Neural progenitor cell (in vitro differentiated cells): ENCODE data around the gene AP2S1. TPM values are rescaled to one million over a fixed set of nuclear protein-coding genes. Genes with fewer than 3 reads are reported as not detected.

Source experiments
- DNase-seq: peaks from one replicate; pipeline ENCODE4 v3.0.0-alpha.2; 2016; ENCODE audit warnings: low spot score
- H2AFZ ChIP-seq: fragments of 200-600 bp; sonication (generic); replicated peaks from 2 replicates; pipeline ENCODE4 v1.6.1; 2016; ENCODE audit warnings: antibody characterized with exemption
- H3F3A ChIP-seq: fragments of 200-600 bp; sonication (generic); 2 replicates; pipeline ENCODE4 v1.6.1; 2016; ENCODE audit warnings: antibody characterized with exemption, low read depth
- H3K27ac ChIP-seq: fragments of 200-600 bp; sonication (generic); 2 replicates; pipeline ENCODE4 v1.5.1; 2016; ENCODE audit warnings: mild to moderate bottlenecking
- H3K27me3 ChIP-seq: fragments of 200-600 bp; sonication (generic); 2 replicates; pipeline ENCODE4 v1.6.1; 2016; ENCODE audit warnings: mild to moderate bottlenecking, moderate library complexity
- H3K36me3 ChIP-seq: fragments of 200-600 bp; sonication (generic); 2 replicates; pipeline ENCODE4 v1.5.1; 2016
- H3K4me1 ChIP-seq: fragments of 200-600 bp; sonication (generic); 2 replicates; pipeline ENCODE4 v1.6.1; 2016; ENCODE audit warnings: mixed run types
- H3K4me2 ChIP-seq: fragments of 200-600 bp; sonication (generic); 2 replicates; pipeline ENCODE4 v1.6.1; 2016
- H3K4me3 ChIP-seq: fragments of 200-600 bp; sonication (generic); 2 replicates; pipeline ENCODE4 v1.5.1; 2016
- H3K79me2 ChIP-seq: fragments of 200-600 bp; sonication (generic); 2 replicates; pipeline ENCODE4 v1.6.1; 2016; ENCODE audit warnings: low read depth
- H3K9ac ChIP-seq: fragments of 200-600 bp; sonication (generic); 2 replicates; pipeline ENCODE4 v1.6.1; 2016
- H3K9me3 ChIP-seq: fragments of 200-600 bp; sonication (generic); 2 replicates; pipeline ENCODE4 v1.5.1; 2016; ENCODE audit warnings: low read depth
- H4K20me1 ChIP-seq: fragments of 200-600 bp; sonication (generic); 2 replicates; pipeline ENCODE4 v1.6.1; 2016; ENCODE audit warnings: low read depth
- H3K27ac Mint-ChIP-seq: 3 replicates; pipeline ENCODE4 v1.8.0; 2021; ENCODE audit warnings: mixed read lengths
- H3K27me3 Mint-ChIP-seq: 2 replicates; pipeline ENCODE4 v1.8.0; 2022; ENCODE audit warnings: low read depth, mild to moderate bottlenecking, inconsistent platforms, moderate library complexity, mixed read lengths; ENCODE audit not compliant: insufficient read depth
- H3K36me3 Mint-ChIP-seq: 3 replicates; pipeline ENCODE4 v1.8.0; 2021; ENCODE audit warnings: mixed read lengths
- H3K4me1 Mint-ChIP-seq: 3 replicates; pipeline ENCODE4 v1.8.0; 2021; ENCODE audit warnings: mixed read lengths
- H3K4me3 Mint-ChIP-seq: 3 replicates; pipeline ENCODE4 v1.8.0; 2021; ENCODE audit warnings: mild to moderate bottlenecking, moderate library complexity, mixed read lengths
- H3K9me3 Mint-ChIP-seq: 3 replicates; pipeline ENCODE4 v1.8.0; 2020; ENCODE audit warnings: mixed read lengths
- CTCF ChIP-seq: fragments of 200-600 bp; sonication (generic); IDR thresholded peaks from 2 replicates; pipeline ENCODE4 v1.5.1; 2017; ENCODE audit warnings: antibody characterized with exemption, mild to moderate bottlenecking
- EZH2 ChIP-seq: fragments of 200-600 bp; sonication (generic); IDR thresholded peaks from 2 replicates; pipeline ENCODE4 v1.6.1; 2017; ENCODE audit warnings: antibody characterized with exemption, mild to moderate bottlenecking, moderate library complexity
- EZH2phosphoT487 ChIP-seq: fragments of 200-600 bp; sonication (generic); IDR thresholded peaks from 2 replicates; pipeline ENCODE4 v1.6.1; 2017; ENCODE audit warnings: antibody characterized with exemption
- total RNA-seq: library from RNA; depleted of rRNA; stranded (reverse); fragments of >200 nt; gene quantifications from 2 replicates; pipeline ENCODE4 v1.2.3, GENCODE V29; 2015; ENCODE audit warnings: low replicate concordance

AP2S1 gene
- total RNA-seq, 1 donor from 2014 or later, result 104 TPM

GRCh38 chr19:46815833-46816627 is 34.6 kb downstream of the AP2S1 start:
- Histone ChIP-seq H3K4me2 (no peak overlapping the region), H3K9me3 (no peaks in the 10 kb centered on the region), H3K79me2 (no peaks in the 10 kb centered on the region), H3K27ac (no peak overlapping the region), H3K4me1 (peaks cover 11% of the 10 kb centered on the region), H3K9ac (no peak overlapping the region), H3K4me3 (no peak overlapping the region), H3K27me3 (no peaks in the 10 kb centered on the region), H4K20me1 (no peaks in the 10 kb centered on the region), H2AFZ (no peak overlapping the region), H3K36me3 (no peaks in the 10 kb centered on the region), H3F3A (no peaks in the 10 kb centered on the region)
- H3K27me3 Mint-ChIP-seq, result peaks cover 7% of the 10 kb centered on the region
- no peak overlapping the region for H3K27ac Mint-ChIP-seq
- no peak for TF ChIP-seq EZH2
- no peak for TF ChIP-seq EZH2phosphoT487
- TF ChIP-seq CTCF, result no peak
- no peak overlapping the region for H3K4me3 Mint-ChIP-seq
- H3K9me3 Mint-ChIP-seq, result no peaks in the 10 kb centered on the region
- DNase-seq, result no peak
- no peaks in the 10 kb centered on the region for H3K36me3 Mint-ChIP-seq
- H3K4me1 Mint-ChIP-seq, result peaks cover 25% of the 10 kb centered on the region

- Histone ChIP-seq H4K20me1 (no peaks in the 10 kb centered on the region), H3K4me3 (no peak overlapping the region), H3K4me1 (peaks cover 11% of the 10 kb centered on the region), H3K79me2 (no peaks in the 10 kb centered on the region), H3K27ac (no peak overlapping the region), H3K9me3 (no peaks in the 10 kb centered on the region), H3K36me3 (no peaks in the 10 kb centered on the region), H3F3A (no peaks in the 10 kb centered on the region), H3K9ac (no peak overlapping the region), H2AFZ (peak overlapping the region; percentile 76), H3K27me3 (no peaks in the 10 kb centered on the region), H3K4me2 (no peak overlapping the region)
- Mint-ChIP-seq H3K4me1 (peaks cover 13% of the 10 kb centered on the region), H3K9me3 (no peaks in the 10 kb centered on the region), H3K36me3 (no peaks in the 10 kb centered on the region), H3K4me3 (no peak overlapping the region), H3K27ac (peak overlapping the region; percentile 13), H3K27me3 (peaks cover 5% of the 10 kb centered on the region)
- no peak for DNase-seq
- TF ChIP-seq CTCF, result no peak
- no peak for TF ChIP-seq EZH2
- no peak for TF ChIP-seq EZH2phosphoT487
These were observed 36.7 kb downstream of the AP2S1 start for GRCh38 chr19:46813839-46814358.

- peak overlapping the region; percentile 76 for H2AFZ ChIP-seq
- H3K4me1 ChIP-seq, result peaks cover 11% of the 10 kb centered on the region
- H3K36me3 ChIP-seq, result no peaks in the 10 kb centered on the region
- Mint-ChIP-seq H3K36me3 (no peaks in the 10 kb centered on the region), H3K4me1 (peaks cover 13% of the 10 kb centered on the region), H3K4me3 (no peak overlapping the region), H3K9me3 (no peaks in the 10 kb centered on the region), H3K27me3 (peaks cover 5% of the 10 kb centered on the region), H3K27ac (no peak overlapping the region)
- H3F3A ChIP-seq, result no peaks in the 10 kb centered on the region
- TF ChIP-seq CTCF (no peak), EZH2phosphoT487 (no peak), EZH2 (no peak)
- no peaks in the 10 kb centered on the region for H3K9me3 ChIP-seq
- H3K4me3 ChIP-seq, result no peak overlapping the region
- H3K4me2 ChIP-seq, result no peak overlapping the region
- H4K20me1 ChIP-seq, result no peaks in the 10 kb centered on the region
- DNase-seq, result peak; percentile 15
- no peaks in the 10 kb centered on the region for H3K27me3 ChIP-seq
- H3K9ac ChIP-seq, result no peak overlapping the region
- H3K79me2 ChIP-seq, result no peaks in the 10 kb centered on the region
- no peak overlapping the region for H3K27ac ChIP-seq
These were observed 37.4 kb downstream of the AP2S1 start for GRCh38 chr19:46812977-46813838.
